ENCODE measurements around the gene PTPN23. TPM values are rescaled to one million over a fixed set of nuclear protein-coding genes. Genes with fewer than 3 reads are reported as not detected.

The PTPN23 gene
- total and polyA plus RNA-seq, 10 of the 15 experiments (the other 5 are each of a cell fraction or from before 2014, with no cell fraction given), result 0.44 to 28.6 (median 4.4) TPM

GRCh38 chr3:47420511-47421484 lies 40.0 kb downstream of the PTPN23 start (continued):
- TF ChIP-seq SRF (IDR thresholded peaks at IDR 0.05; ENCODE audit: low read depth in 2 of 2, low read length in 2 of 2), result no peak
- TF ChIP-seq MTA2 (IDR thresholded peaks at IDR 0.05; ENCODE audit: low read depth), result no peak
- no peak for TF ChIP-seq IRF4 (IDR thresholded peaks at IDR 0.05; ENCODE audit: low read depth, low read length)
- no peak for TF ChIP-seq CREM (IDR thresholded peaks at IDR 0.05; ENCODE audit: low read depth)
- no peak for TF ChIP-seq ZZZ3 (IDR thresholded peaks at IDR 0.05; ENCODE audit: control insufficient read depth, insufficient read length, low read depth)
- TF ChIP-seq ATF2 (IDR thresholded peaks at IDR 0.05; ENCODE audit: low read length), result no peak
- no peak for TF ChIP-seq RAD51 (IDR thresholded peaks at IDR 0.05)
- TF ChIP-seq LARP7 (IDR thresholded peaks at IDR 0.05), result no peak
- TF ChIP-seq ZNF274 (IDR thresholded peaks at IDR 0.05; ENCODE audit: insufficient read depth, insufficient read length), result no peak
- no peak for TF ChIP-seq CREB1 (IDR thresholded peaks at IDR 0.05; ENCODE audit: low read depth)
- no peak for TF ChIP-seq PML (IDR thresholded peaks at IDR 0.05; ENCODE audit: low read length)
- no peak for TF ChIP-seq BACH1 (IDR thresholded peaks at IDR 0.05; ENCODE audit: borderline replicate concordance)
- no peak for TF ChIP-seq ZNF207 (IDR thresholded peaks at IDR 0.05; ENCODE audit: borderline replicate concordance)
- TF ChIP-seq HCFC1 (IDR thresholded peaks at IDR 0.05; ENCODE audit: low read length), result no peak
- TF ChIP-seq IRF5 (IDR thresholded peaks at IDR 0.05; ENCODE audit: borderline replicate concordance), result no peak
- no peak for TF ChIP-seq TAF1 (IDR thresholded peaks at IDR 0.05; ENCODE audit: borderline replicate concordance, low read depth, low read length)
- no peak for TF ChIP-seq CBFB (IDR thresholded peaks at IDR 0.05; ENCODE audit: low read depth)
- TF ChIP-seq SPI1 (IDR thresholded peaks at IDR 0.05; ENCODE audit: borderline replicate concordance, insufficient read depth, low read depth, low read length), result no peak
- no peak for TF ChIP-seq TARDBP (IDR thresholded peaks at IDR 0.05; ENCODE audit: borderline replicate concordance)
- no peak for TF ChIP-seq RFX5 (IDR thresholded peaks at IDR 0.05; ENCODE audit: low read depth, low read length)
- no peak for TF ChIP-seq PRDM15 (CRISPR knock-in tag; IDR thresholded peaks at IDR 0.05)
- TF ChIP-seq BCL11A (IDR thresholded peaks at IDR 0.05; ENCODE audit: low read depth, low read length), result no peak
- TF ChIP-seq SMAD1 (IDR thresholded peaks at IDR 0.05; ENCODE audit: low read depth, partially characterized antibody), result no peak
- no peak for TF ChIP-seq BMI1 (IDR thresholded peaks at IDR 0.05; ENCODE audit: borderline replicate concordance)
- TF ChIP-seq TCF7 (IDR thresholded peaks at IDR 0.05; ENCODE audit: borderline replicate concordance), result no peak
- no peak for TF ChIP-seq POLR2A (IDR thresholded peaks at IDR 0.05; ENCODE audit: low read depth, low read length)
- TF ChIP-seq KAT2A (conservative IDR thresholded peaks at IDR 0.05; ENCODE audit: control insufficient read depth, low read depth, low read length), result no peak
- no peak for TF ChIP-seq STAT3 (IDR thresholded peaks at IDR 0.05; ENCODE audit: low read depth, low read length)
